Liver (tissue), 9 donors: ENCODE results near the gene SRSF12. TPM values are rescaled to one million over a fixed set of nuclear protein-coding genes. Genes with fewer than 3 reads are reported as not detected.

Experiments used
- DNase-seq: peaks from one replicate; pipeline ENCODE4 v3.0.0-alpha.2; 2017; ENCODE audit warnings: low spot score
- H3K27ac ChIP-seq, 2 donors: one replicate each; pipeline ENCODE4 v1.7.0; 2013; ENCODE audit warnings: inconsistent platforms in 2 of 2, low read length in 2 of 2, control low read depth in 1 of 2, low read depth in 1 of 2, mild to moderate bottlenecking in 1 of 2
- H3K27me3 ChIP-seq, 4 donors: one replicate each; pipeline versions ENCODE4 v1.6.1 to v1.7.0; 2013; ENCODE audit warnings: low read length in 3 of 4, inconsistent platforms in 1 of 4, mild to moderate bottlenecking in 1 of 4, moderate library complexity in 1 of 4; ENCODE audit not compliant: control insufficient read depth in 4 of 4, insufficient read depth in 4 of 4
- H3K36me3 ChIP-seq, 4 donors: one replicate each; pipeline versions ENCODE4 v1.6.1 to v1.7.0; 2013; ENCODE audit warnings: low read length in 3 of 4, mild to moderate bottlenecking in 3 of 4, low read depth in 1 of 4, moderate library complexity in 1 of 4; ENCODE audit not compliant: control insufficient read depth in 4 of 4, insufficient read depth in 3 of 4
- H3K4me1 ChIP-seq, 4 donors: one replicate each; pipeline versions ENCODE4 v1.6.1 to v1.7.0; 2013; ENCODE audit warnings: low read length in 3 of 4, mild to moderate bottlenecking in 3 of 4, moderate library complexity in 1 of 4; ENCODE audit not compliant: control insufficient read depth in 4 of 4, insufficient read depth in 4 of 4
- H3K4me3 ChIP-seq, 3 donors: one replicate each; pipeline versions ENCODE4 v1.6.1 to v1.7.0; 2013; ENCODE audit warnings: low read length in 3 of 3, control low read depth in 1 of 3, low read depth in 1 of 3, mild to moderate bottlenecking in 1 of 3
- H3K9ac ChIP-seq, 2 donors: one replicate each; pipeline ENCODE4 v1.7.0; 2013; ENCODE audit warnings: low read length in 2 of 2, mild to moderate bottlenecking in 2 of 2, moderate library complexity in 2 of 2, control low read depth in 1 of 2, low read depth in 1 of 2
- H3K9me3 ChIP-seq, 4 donors: one replicate each; pipeline versions ENCODE4 v1.6.1 to v1.7.0; 2013; ENCODE audit warnings: low read length in 3 of 4; ENCODE audit not compliant: control insufficient read depth in 4 of 4
- ATF3 ChIP-seq: IDR thresholded peaks from 2 replicates; pipeline ENCODE4 v1.6.1; 2016; ENCODE audit warnings: antibody characterized with exemption
- CTCF ChIP-seq: fragments of 150-350 bp; IDR thresholded peaks from 2 replicates; pipeline ENCODE4 v1.5.1; 2017; ENCODE audit warnings: improper control_type of control experiment, low read depth, low read length; ENCODE audit not compliant: missing input control
- EGR1 ChIP-seq, 2 donors: IDR thresholded peaks; 2 replicates each; pipeline ENCODE4 v1.6.1; 2016 to 2018; ENCODE audit warnings: antibody characterized with exemption in 2 of 2, low read depth in 2 of 2
- FOXA1 ChIP-seq: IDR thresholded peaks from 2 replicates; pipeline ENCODE4 v1.6.1; 2016; ENCODE audit warnings: antibody characterized with exemption
- FOXA2 ChIP-seq: IDR thresholded peaks from 2 replicates; pipeline ENCODE4 v1.6.1; 2016; ENCODE audit warnings: antibody characterized with exemption
- GABPA ChIP-seq, 2 donors: IDR thresholded peaks in 1 of 2; conservative IDR thresholded peaks in 1 of 2; 2 replicates each; pipeline ENCODE4 v1.6.1; 2016; ENCODE audit warnings: antibody characterized with exemption in 2 of 2, mild to moderate bottlenecking in 1 of 2, moderate library complexity in 1 of 2
- HNF4A ChIP-seq, 2 donors: conservative IDR thresholded peaks; 2 replicates each; pipeline ENCODE4 v1.6.1; 2016; ENCODE audit warnings: antibody characterized with exemption in 2 of 2, mild to moderate bottlenecking in 2 of 2
- HNF4G ChIP-seq: IDR thresholded peaks from 2 replicates; pipeline ENCODE4 v1.6.1; 2016; ENCODE audit warnings: antibody characterized with exemption
- JUND ChIP-seq, 2 donors: IDR thresholded peaks; 2 replicates each; pipeline ENCODE4 v1.6.1; 2016; ENCODE audit warnings: antibody characterized with exemption in 2 of 2
- MAX ChIP-seq: IDR thresholded peaks from 2 replicates; pipeline ENCODE4 v1.6.1; 2016; ENCODE audit warnings: antibody characterized with exemption
- NR2F2 ChIP-seq: IDR thresholded peaks from 2 replicates; pipeline ENCODE4 v1.6.1; 2016; ENCODE audit warnings: antibody characterized with exemption
- RAD21 ChIP-seq, 2 donors: IDR thresholded peaks; 2 replicates each; pipeline ENCODE4 v1.6.1; 2016; ENCODE audit warnings: antibody characterized with exemption in 2 of 2, mild to moderate bottlenecking in 2 of 2
- RXRA ChIP-seq, 2 donors: IDR thresholded peaks; 2 replicates each; pipeline ENCODE4 v1.6.1; 2017 to 2018; ENCODE audit warnings: antibody characterized with exemption in 2 of 2, mild to moderate bottlenecking in 1 of 2
- SP1 ChIP-seq: IDR thresholded peaks from 2 replicates; pipeline ENCODE4 v1.6.1; 2018; ENCODE audit warnings: antibody characterized with exemption, mild to moderate bottlenecking
- TAF1 ChIP-seq: conservative IDR thresholded peaks from 2 replicates; pipeline ENCODE4 v1.6.1; 2016; ENCODE audit warnings: antibody characterized with exemption, mild to moderate bottlenecking
- YY1 ChIP-seq: IDR thresholded peaks from 2 replicates; pipeline ENCODE4 v1.6.1; 2016; ENCODE audit warnings: antibody characterized with exemption, mild to moderate bottlenecking
- ZBTB33 ChIP-seq: IDR thresholded peaks from 2 replicates; pipeline ENCODE4 v1.6.1; 2016; ENCODE audit warnings: antibody characterized with exemption
- WGBS: extraction: QIAGEN DNeasy Blood & Tissue Kit; methylation state at CpG from one replicate; pipeline ENCODE4 v1.1.7; 2013; 5-methylcytosine and 5-hydroxymethylcytosine counted together
- polyA plus RNA-seq, 2 donors: library from polyadenylated mRNA; stranded (reverse) in 1 of 2; unstranded in 1 of 2; fragments of 200-250 nt in 1 of 2; fragments of >200 nt in 1 of 2; fragmentation: Nextera tagmentation in 1 of 2; extraction: Ambion mirVana in 1 of 2; gene quantifications; one replicate each; pipeline versions ENCODE4 v1.2.1 to v1.2.3, GENCODE V29; 2013 to 2015
- total RNA-seq, 2 donors: library from RNA; depleted of rRNA; stranded (reverse); fragments of >200 nt; gene quantifications; one replicate each; pipeline ENCODE4 v1.2.3, GENCODE V29; 2014
- TF ChIP-seq, protein P1 (sequence below): IDR thresholded peaks from 2 replicates; pipeline ENCODE4 v1.6.1; 2016; ENCODE audit warnings: antibody characterized with exemption, mild to moderate bottlenecking
- donor health status: healthy.
- donor health status: healthy.
- donor health status: healthy.
- donor health status: healthy.
- donor health status: healthy.

The SRSF12 gene
- total and polyA plus RNA-seq, 4 donors, result 0.17 to 1.0 (median 0.39) TPM

- DNase-seq, result no peak
- peaks cover 4 to 13% (median 7%) of the 10 kb centered on the region in 4 donors for H3K4me1 ChIP-seq
- peak overlapping the region; percentile 56 to 73 for H3K27ac ChIP-seq
- H3K4me3 ChIP-seq, result no peak overlapping the region
- H3K27me3 ChIP-seq, result no peaks in the 10 kb centered on the region
- WGBS, result 29% methylated on average over 3 of the region's 3 CpGs
- H3K36me3 ChIP-seq, result no peaks in the 10 kb centered on the region
- H3K9me3 ChIP-seq, result no peaks in the 10 kb centered on the region
- TF ChIP-seq ATF3 (peak; percentile 74), HNF4A (conservative IDR thresholded peaks at IDR 0.05) (peak; percentile 80 to 84), MAX (peak; percentile 83), SP1 (peak; percentile 88), NR2F2 (no peak), FOXA1 (no peak), JUND (IDR thresholded peaks at IDR 0.05) (peak; percentile 88 to 94), YY1 (peak; percentile 67), EGR1 (IDR thresholded peaks at IDR 0.05; ENCODE audit: low read depth in 2 of 2) (peak in 1 of 2 donors; percentile 60), ZBTB33 (peak; percentile 91), GABPA (IDR thresholded peaks at IDR 0.05 in 1 of 2, conservative IDR thresholded peaks at IDR 0.05 in 1 of 2) (peak in 1 of 2 donors; percentile 46), RXRA (IDR thresholded peaks at IDR 0.05) (peak; percentile 81 to 91), TAF1 (peak; percentile 68), FOXA2 (peak; percentile 43), CTCF (no peak), HNF4G (peak; percentile 60), RAD21 (IDR thresholded peaks at IDR 0.05) (peak; percentile 60 to 65)
- TF ChIP-seq, protein P1, sequence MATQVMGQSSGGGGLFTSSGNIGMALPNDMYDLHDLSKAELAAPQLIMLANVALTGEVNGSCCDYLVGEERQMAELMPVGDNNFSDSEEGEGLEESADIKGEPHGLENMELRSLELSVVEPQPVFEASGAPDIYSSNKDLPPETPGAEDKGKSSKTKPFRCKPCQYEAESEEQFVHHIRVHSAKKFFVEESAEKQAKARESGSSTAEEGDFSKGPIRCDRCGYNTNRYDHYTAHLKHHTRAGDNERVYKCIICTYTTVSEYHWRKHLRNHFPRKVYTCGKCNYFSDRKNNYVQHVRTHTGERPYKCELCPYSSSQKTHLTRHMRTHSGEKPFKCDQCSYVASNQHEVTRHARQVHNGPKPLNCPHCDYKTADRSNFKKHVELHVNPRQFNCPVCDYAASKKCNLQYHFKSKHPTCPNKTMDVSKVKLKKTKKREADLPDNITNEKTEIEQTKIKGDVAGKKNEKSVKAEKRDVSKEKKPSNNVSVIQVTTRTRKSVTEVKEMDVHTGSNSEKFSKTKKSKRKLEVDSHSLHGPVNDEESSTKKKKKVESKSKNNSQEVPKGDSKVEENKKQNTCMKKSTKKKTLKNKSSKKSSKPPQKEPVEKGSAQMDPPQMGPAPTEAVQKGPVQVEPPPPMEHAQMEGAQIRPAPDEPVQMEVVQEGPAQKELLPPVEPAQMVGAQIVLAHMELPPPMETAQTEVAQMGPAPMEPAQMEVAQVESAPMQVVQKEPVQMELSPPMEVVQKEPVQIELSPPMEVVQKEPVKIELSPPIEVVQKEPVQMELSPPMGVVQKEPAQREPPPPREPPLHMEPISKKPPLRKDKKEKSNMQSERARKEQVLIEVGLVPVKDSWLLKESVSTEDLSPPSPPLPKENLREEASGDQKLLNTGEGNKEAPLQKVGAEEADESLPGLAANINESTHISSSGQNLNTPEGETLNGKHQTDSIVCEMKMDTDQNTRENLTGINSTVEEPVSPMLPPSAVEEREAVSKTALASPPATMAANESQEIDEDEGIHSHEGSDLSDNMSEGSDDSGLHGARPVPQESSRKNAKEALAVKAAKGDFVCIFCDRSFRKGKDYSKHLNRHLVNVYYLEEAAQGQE, result peak; percentile 72
- no peak overlapping the region for H3K9ac ChIP-seq
Observed at GRCh38 chr6:89050155-89050554, 67.7 kb downstream of the SRSF12 start.
